ENCODE results near the gene ACVR1B. TPM values are rescaled to one million over a fixed set of nuclear protein-coding genes. Genes with fewer than 3 reads are reported as not detected.

Gene ACVR1B
- total RNA-seq, 2 experiments from 2014 or later, result 7.5 to 8.6 TPM

- ChIA-PET CTCF (interaction anchor here (1.3 kb wide), 1 partner anchor 57 kb away, joined by 3 read pairs; no protein-coding TSS in a partner anchor), POLR2A (interaction anchor here (0.8 kb wide), 1 partner anchor 112 kb away, joined by 3 read pairs; no protein-coding TSS in a partner anchor)
- DNase-seq (no peak), ATAC-seq (no peak)
- no peak overlapping the region for H3K4me3 Mint-ChIP-seq
- no peaks in the 10 kb centered on the region for H3K9me3 Mint-ChIP-seq
- no peak for TF ChIP-seq CTCF (IDR thresholded peaks at IDR 0.05)
- peaks cover 20% of the 10 kb centered on the region for H3K4me1 Mint-ChIP-seq (ENCODE audit: low read depth)
- no peak overlapping the region for H3K27ac Mint-ChIP-seq
- intact Hi-C loops (cut with micrococcal nuclease), result no loop called here
- peaks cover 5% of the 10 kb centered on the region for H3K36me3 Mint-ChIP-seq (ENCODE audit: low read depth)
- no peaks in the 10 kb centered on the region for H3K27me3 Mint-ChIP-seq
Observed at GRCh38 chr12:51963477-51963876, 12.0 kb downstream of the ACVR1B start.

- peaks cover 46% of the 10 kb centered on the region for H3K4me1 Mint-ChIP-seq (ENCODE audit: low read depth)
- H3K4me3 Mint-ChIP-seq, result no peak overlapping the region
- H3K27ac Mint-ChIP-seq, result no peak overlapping the region
Observed at GRCh38 chr12:51969643-51970042, 18.1 kb downstream of the ACVR1B start.

GRCh38 chr12:51970904-51971646, 19.6 kb downstream of the ACVR1B start:
- ChIA-PET POLR2A (interaction anchor here (0.6 to 2.2 kb wide), 7 partner anchors 13 to 72 kb away, joined by 3 to 6 read pairs (median 3); partner anchors contain the start of gene ACVR1B), CTCF (interaction anchor here (0.6 to 3.1 kb wide), 19 partner anchors 8 to 599 kb away, joined by 3 to 29 read pairs (median 6); partner anchors contain the start of genes ACVR1B and ATG101)
- no peaks in the 10 kb centered on the region for H3K9me3 Mint-ChIP-seq
- peak overlapping the region; percentile 29 for H3K4me3 Mint-ChIP-seq
- ATAC-seq (peak; percentile 83), DNase-seq (peak; percentile 75)
- peak overlapping the region; percentile 62 for H3K27ac Mint-ChIP-seq
- no peaks in the 10 kb centered on the region for H3K27me3 Mint-ChIP-seq
- peaks cover 7% of the 10 kb centered on the region for H3K36me3 Mint-ChIP-seq (ENCODE audit: low read depth)
- intact Hi-C loops (cut with micrococcal nuclease), result loop anchor here (1.0 kb wide), 1 partner anchor 20 kb away; the partner anchor contains the start of gene ACVR1B
- H3K4me1 Mint-ChIP-seq (ENCODE audit: low read depth), result peaks cover 61% of the 10 kb centered on the region
- peak; percentile 87 for TF ChIP-seq CTCF (IDR thresholded peaks at IDR 0.05)

More at GRCh38 chr12:51969643-51970042, 18.1 kb downstream of the ACVR1B start:
- ATAC-seq (no peak), DNase-seq (no peak)
- H3K36me3 Mint-ChIP-seq (ENCODE audit: low read depth), result no peaks in the 10 kb centered on the region
- POLR2A ChIA-PET, result interaction anchor here (1.3 kb wide), 1 partner anchor 18 kb away, joined by 4 read pairs; the partner anchor contains the start of gene ACVR1B
- no peak for TF ChIP-seq CTCF (IDR thresholded peaks at IDR 0.05)
- H3K9me3 Mint-ChIP-seq, result no peaks in the 10 kb centered on the region
- intact Hi-C loops (cut with micrococcal nuclease), result no loop called here
- CTCF ChIA-PET, result interaction anchor here (1.7 to 3.1 kb wide), 4 partner anchors 8 to 23 kb away, joined by 9 to 29 read pairs (median 22); partner anchors contain the start of gene ACVR1B
- H3K27me3 Mint-ChIP-seq, result no peaks in the 10 kb centered on the region

GRCh38 chr12:51971679-51972421, 20.4 kb downstream of the ACVR1B start:
- ChIA-PET POLR2A (interaction anchor here (0.8 to 2.2 kb wide), 6 partner anchors 13 to 148 kb away, joined by 3 to 6 read pairs (median 4); no protein-coding TSS in a partner anchor), CTCF (interaction anchor here (0.8 to 3.1 kb wide), 14 partner anchors 9 to 249 kb away, joined by 3 to 23 read pairs (median 6); partner anchors contain the start of genes ACVR1B and ATG101)
- Mint-ChIP-seq H3K27me3 (no peaks in the 10 kb centered on the region), H3K9me3 (no peaks in the 10 kb centered on the region), H3K4me1 (ENCODE audit: low read depth) (peaks cover 68% of the 10 kb centered on the region), H3K27ac (no peak overlapping the region), H3K36me3 (ENCODE audit: low read depth) (peaks cover 15% of the 10 kb centered on the region), H3K4me3 (no peak overlapping the region)
- no peak for TF ChIP-seq CTCF (IDR thresholded peaks at IDR 0.05)
- ATAC-seq, result no peak
- intact Hi-C loops (cut with micrococcal nuclease), result loop anchor here (1.0 kb wide), 1 partner anchor 21 kb away; the partner anchor contains the start of gene ACVR1B
- DNase-seq, result no peak

All from activated CD8-positive, alpha-beta T cell treated with anti-CD3 and anti-CD28 coated beads for 36 hours (primary cell).